K562 (cell line): ENCODE results near the gene BRWD1. TPM values are rescaled to one million over a fixed set of nuclear protein-coding genes. Genes with fewer than 3 reads are reported as not detected.

Experiments used
- ARHGAP35 ChIP-seq: fragments of 450-650 bp; IDR thresholded peaks from 2 replicates; pipeline ENCODE4 v1.6.1; 2018; ENCODE audit not compliant: partially characterized antibody
- BCLAF1 ChIP-seq, 2 experiments: fragments of 450-650 bp in 1 of 2; IDR thresholded peaks; 2 replicates each; pipeline ENCODE4 v1.6.1; 2011 to 2017; ENCODE audit warnings: low read depth in 2 of 2, antibody characterized with exemption in 1 of 2, borderline replicate concordance in 1 of 2, low read length in 1 of 2, mild to moderate bottlenecking in 1 of 2, mixed read lengths in 1 of 2; ENCODE audit not compliant: control insufficient read depth in 1 of 2
- C11orf30 ChIP-seq: fragments of 450-650 bp; IDR thresholded peaks from 2 replicates; pipeline ENCODE4 v1.6.1; 2016; ENCODE audit warnings: low read depth, mild to moderate bottlenecking
- CBFB ChIP-seq: sonication (generic); formaldehyde crosslinking; IDR thresholded peaks from 2 replicates; pipeline ENCODE4 v1.4.0; 2020; ENCODE audit warnings: mild to moderate bottlenecking, missing genetic modification reagents
- CTBP1 ChIP-seq: fragments of 450-650 bp; IDR thresholded peaks from 2 replicates; pipeline ENCODE4 v1.6.1; 2016; ENCODE audit warnings: borderline replicate concordance
- FOXP1 ChIP-seq: sonication (generic); formaldehyde crosslinking; IDR thresholded peaks from 2 replicates; pipeline ENCODE4 v1.8.0; 2022; ENCODE audit warnings: mild to moderate bottlenecking, missing genetic modification reagents
- KDM5B ChIP-seq: fragments of 200-600 bp; sonication (generic); IDR thresholded peaks from 2 replicates; pipeline ENCODE4 v1.6.1; 2012; ENCODE audit warnings: low read depth, mild to moderate bottlenecking, moderate library complexity, low read length, control low read depth, inconsistent platforms; ENCODE audit not compliant: insufficient replicate concordance
- MAFF ChIP-seq: IDR thresholded peaks from 2 replicates; pipeline ENCODE4 v1.6.1; 2012; ENCODE audit warnings: low read length, improper control_type of control experiment
- POU5F1 ChIP-seq: fragments of 150-350 bp; IDR thresholded peaks from 2 replicates; pipeline ENCODE4 v1.6.1; 2014; ENCODE audit warnings: borderline replicate concordance, low read length, low read depth, mild to moderate bottlenecking; ENCODE audit not compliant: partially characterized antibody
- RUNX1 ChIP-seq: sonication (generic); IDR thresholded peaks from 2 replicates; pipeline ENCODE4 v1.6.1; 2016; ENCODE audit warnings: antibody characterized with exemption, low read depth
- TCF7L2 ChIP-seq: fragments of 150-350 bp; IDR thresholded peaks from 2 replicates; pipeline ENCODE4 v1.6.1; 2016; ENCODE audit warnings: low read depth, mild to moderate bottlenecking, low read length, moderate library complexity
- TEAD4 ChIP-seq, 2 experiments: sonication (generic) in 1 of 2; formaldehyde crosslinking in 1 of 2; IDR thresholded peaks; 2 replicates each; pipeline versions ENCODE4 v1.6.1 to v1.8.0; 2012 to 2022; ENCODE audit warnings: borderline replicate concordance in 1 of 2, inconsistent platforms in 1 of 2, low read length in 1 of 2, mild to moderate bottlenecking in 1 of 2, missing genetic modification reagents in 1 of 2
- TSC22D4 ChIP-seq: fragments of 450-650 bp; IDR thresholded peaks from 2 replicates; pipeline ENCODE4 v1.6.1; 2016; ENCODE audit warnings: missing genetic modification characterization, missing biosample characterization, control low read depth
- ZBTB33 ChIP-seq: sonication (generic); formaldehyde crosslinking; IDR thresholded peaks from 2 replicates; pipeline ENCODE4 v1.8.1; 2023; ENCODE audit warnings: mild to moderate bottlenecking, missing genetic modification reagents
- ZBTB49 ChIP-seq: sonication (generic); formaldehyde crosslinking; IDR thresholded peaks from 2 replicates; pipeline ENCODE4 v1.8.0; 2022; ENCODE audit warnings: missing genetic modification reagents, mild to moderate bottlenecking, borderline replicate concordance
- ZFX ChIP-seq: sonication (generic); formaldehyde crosslinking; IDR thresholded peaks from 2 replicates; pipeline ENCODE4 v1.8.0; 2022; ENCODE audit warnings: mild to moderate bottlenecking, missing genetic modification reagents, moderate library complexity
- ZNF143 ChIP-seq: sonication (generic); formaldehyde crosslinking; IDR thresholded peaks from 2 replicates; pipeline ENCODE4 v1.9.0; 2022; ENCODE audit warnings: mild to moderate bottlenecking, missing genetic modification reagents
- ZNF146 ChIP-seq: IDR thresholded peaks from one replicate; pipeline ENCODE4 v1.6.1; 2018; ENCODE audit warnings: missing compliant biosample characterization; ENCODE audit not compliant: unreplicated experiment
- polyA plus RNA-seq, 8 experiments: library from polyadenylated mRNA; depleted of rRNA in 4 of 8; stranded (reverse) in 5 of 8; unstranded in 3 of 8; fragments of >200 nt; fragmentation: Nextera tagmentation in 2 of 8; fragmentation: Illumina TruSeq in 1 of 8; extraction: Ambion mirVana in 2 of 8; extraction: Trizol in 1 of 8; gene quantifications; 2 replicates each; pipeline versions ENCODE4 v1.2.1 to v1.2.3, GENCODE V29; 2011 to 2014; ENCODE audit warnings: inconsistent platforms in 1 of 8, missing spikeins in 1 of 8
- total RNA-seq, 7 experiments: library from RNA; depleted of rRNA in 6 of 7; stranded (reverse); fragments of >200 nt in 6 of 7; fragmentation: Illumina TruSeq in 2 of 7; extraction: Trizol in 2 of 7; gene quantifications; 2 replicates each; pipeline versions ENCODE4 v1.2.1 to v1.2.3, GENCODE V29; 2011 to 2021; ENCODE audit warnings: low replicate concordance in 1 of 7

Gene BRWD1
- total and polyA plus RNA-seq, 9 of the 15 experiments (the other 6 are each of a cell fraction or from before 2014, with no cell fraction given), result 10.1 to 60.2 (median 34.1) TPM

GRCh38 chr21:39300587-39300986, 12.8 kb downstream of the BRWD1 start (continued):
- TF ChIP-seq RUNX1, result no peak
- TF ChIP-seq ZNF143 (CRISPR knock-in tag), result no peak
- TF ChIP-seq ZBTB49 (CRISPR knock-in tag), result no peak
- no peak for TF ChIP-seq ARHGAP35
- peak; percentile 47; the same call in 1 of the 2 replicates for TF ChIP-seq MAFF
- no peak for TF ChIP-seq TEAD4 (IDR thresholded peaks at IDR 0.05; ENCODE audit: low read length)
- TF ChIP-seq TEAD4 (CRISPR knock-in tag; IDR thresholded peaks at IDR 0.05; ENCODE audit: borderline replicate concordance), result no peak
- no peak for TF ChIP-seq TSC22D4 (tag)
- TF ChIP-seq ZFX (CRISPR knock-in tag), result no peak
- peak; percentile 35 for TF ChIP-seq C11orf30
- no peak for TF ChIP-seq POU5F1
- TF ChIP-seq KDM5B, result no peak
- TF ChIP-seq ZNF146, result no peak
- no peak for TF ChIP-seq BCLAF1 (IDR thresholded peaks at IDR 0.05; ENCODE audit: borderline replicate concordance in 1 of 2, control insufficient read depth in 1 of 2, low read depth in 2 of 2, low read length in 1 of 2)
- TF ChIP-seq CTBP1, result no peak
- no peak for TF ChIP-seq FOXP1 (CRISPR knock-in tag)
- TF ChIP-seq TCF7L2, result no peak
- no peak for TF ChIP-seq ZBTB33 (CRISPR knock-in tag)
- no peak for TF ChIP-seq CBFB
